Pancreas (tissue), 10 donors: Measurements from ENCODE around the gene PRDM5. TPM values are rescaled to one million over a fixed set of nuclear protein-coding genes. Genes with fewer than 3 reads are reported as not detected.

ENCODE experiments used
- ATAC-seq, 4 donors: fragments of 200-7000 bp; cut with Tn5 transposase; one replicate each; pipeline versions ENCODE4 v1.8.0 to v1.9.1; 2020; ENCODE audit warnings: mild to moderate bottlenecking in 4 of 4, moderate library complexity in 4 of 4
- DNase-seq, 6 donors: peaks; one replicate each; pipeline ENCODE4 v3.0.0-alpha.2; 2020
- FAIRE-seq: peaks from 2 replicates; lab custom pipeline; 2012; peaks lifted over from hg19 to GRCh38; lab: Jason Lieb, UNC
- H3K27ac ChIP-seq, 4 donors: fragments of 200-600 bp; sonication (generic); 1 replicate in 3 of 4; 2 replicates in 1 of 4; pipeline versions ENCODE4 v1.5.0 to v1.8.0; 2020
- H3K27me3 ChIP-seq, 4 donors: fragments of 200-600 bp; one replicate each; pipeline ENCODE4 v1.8.0; 2021
- H3K36me3 ChIP-seq, 3 donors: fragments of 200-600 bp; sonication (generic) in 1 of 3; one replicate each; pipeline versions ENCODE4 v1.5.0 to v1.8.0; 2020 to 2021
- H3K4me1 ChIP-seq, 3 donors: fragments of 200-600 bp; one replicate each; pipeline ENCODE4 v1.8.0; 2021
- H3K4me3 ChIP-seq, 4 donors: fragments of 200-600 bp; sonication (generic) in 2 of 4; one replicate each; pipeline versions ENCODE4 v1.5.0 to v1.8.0; 2020 to 2021
- H3K9me3 ChIP-seq, 4 donors: fragments of 200-600 bp; one replicate each; pipeline ENCODE4 v1.8.0; 2021
- CTCF ChIP-seq, 4 donors: fragments of 200-600 bp; sonication (generic) in 3 of 4; IDR thresholded peaks; one replicate each; pipeline versions ENCODE4 v1.5.0 to v1.8.0; 2021; ENCODE audit warnings: antibody characterized with exemption in 4 of 4
- WGBS, 2 donors: extraction: QIAGEN DNeasy Blood & Tissue Kit; methylation state at CpG; one replicate each; pipeline ENCODE4 v1.1.7; 2013; 5-methylcytosine and 5-hydroxymethylcytosine counted together
- intact Hi-C, 3 donors: fragments of 100-400 bp; cut with DNase I; formaldehyde crosslinking; loops; one replicate each; pipeline versions ENCODE4 v1.11.1 to v1.14.2; 2022
- polyA plus RNA-seq, 2 donors: library from polyadenylated mRNA; stranded (reverse); fragments of 200-250 nt; gene quantifications; one replicate each; pipeline ENCODE4 v1.2.3, GENCODE V29; 2013
- total RNA-seq, 6 donors: library from RNA; stranded (reverse); fragmentation: NEBNext Ultra II Directional in 4 of 6; extraction: Animal tissue kit (Norgen Biotek cat#: 25700) in 4 of 6; gene quantifications; one replicate each; pipeline versions ENCODE4 v1.2.1 to v1.2.4, GENCODE V29; 2021 to 2023
- donor health status: healthy with polysubstance abuse.
- donor health status: DM: no; HTN: no; CAD: no; lungs with moderate emphysema.
- donor health status: DM: no; HTN: no; CAD: no.
- donor health status: control.
- donor health status: control.
- donor health status: Bipolar disorder and iron deficiency.
- donor health status: DM: yes; HTN: yes; CAD: no.
- donor health status: DM: no; HTN: no; CAD: no.
- donor health status: DM: no; HTN: no; CAD: no.
- donor health status: DM: yes; HTN: yes; CAD: no.

Gene PRDM5
- total and polyA plus RNA-seq, 8 donors, result 2.7 to 13.2 (median 9.5) TPM

GRCh38 chr4:120856294-120856693, 66.2 kb downstream of the PRDM5 start:
- H3K36me3 ChIP-seq, result no peaks in the 10 kb centered on the region
- H3K4me3 ChIP-seq, result no peak overlapping the region
- DNase-seq (no peak), FAIRE-seq (no peak), ATAC-seq (peak in 2 of 4 donors; percentile 48 to 51)
- 31 to 33% methylated on average over 2 of the region's 2 CpGs for WGBS, 2 donors
- TF ChIP-seq CTCF (IDR thresholded peaks at IDR 0.05), result no peak
- H3K4me1 ChIP-seq, result peaks cover 8 to 11% (median 10%) of the 10 kb centered on the region in 3 donors
- H3K9me3 ChIP-seq, result no peaks in the 10 kb centered on the region
- peak overlapping the region in 1 of 4 donors; percentile 8 for H3K27ac ChIP-seq
- intact Hi-C loops, result no loop called here
- no peaks in the 10 kb centered on the region for H3K27me3 ChIP-seq

- intact Hi-C loops, result no loop called here
- FAIRE-seq (no peak), ATAC-seq (peak; percentile 52 to 77 (median 72)), DNase-seq (no peak)
- Histone ChIP-seq H3K9me3 (no peaks in the 10 kb centered on the region), H3K27me3 (no peaks in the 10 kb centered on the region), H3K4me1 (peaks cover 8 to 11% (median 10%) of the 10 kb centered on the region in 3 donors), H3K4me3 (no peak overlapping the region), H3K36me3 (no peaks in the 10 kb centered on the region), H3K27ac (peak overlapping the region in 2 of 4 donors; percentile 5 to 9)
- no peak for TF ChIP-seq CTCF (IDR thresholded peaks at IDR 0.05)
- 31 to 35% methylated on average over 2 of the region's 2 CpGs for WGBS, 2 donors
Measured at GRCh38 chr4:120855307-120856001, 67.1 kb downstream of the PRDM5 start.

GRCh38 chr4:120853161-120853935, 69.2 kb downstream of the PRDM5 start:
- DNase-seq (no peak), FAIRE-seq (no peak), ATAC-seq (no peak)
- H3K27me3 ChIP-seq, result no peaks in the 10 kb centered on the region
- peaks cover 8 to 11% (median 10%) of the 10 kb centered on the region in 3 donors for H3K4me1 ChIP-seq
- TF ChIP-seq CTCF (IDR thresholded peaks at IDR 0.05), result no peak
- no peaks in the 10 kb centered on the region for H3K36me3 ChIP-seq
- 86 to 88% methylated on average over 7 of the region's 7 CpGs for WGBS, 2 donors
- intact Hi-C loops, result no loop called here
- no peak overlapping the region for H3K4me3 ChIP-seq
- no peaks in the 10 kb centered on the region for H3K9me3 ChIP-seq
- H3K27ac ChIP-seq, result no peak overlapping the region

- no peaks in the 10 kb centered on the region for H3K36me3 ChIP-seq
- H3K27me3 ChIP-seq, result no peaks in the 10 kb centered on the region
- H3K4me3 ChIP-seq, result no peak overlapping the region
- DNase-seq (no peak), ATAC-seq (no peak), FAIRE-seq (no peak)
- TF ChIP-seq CTCF (IDR thresholded peaks at IDR 0.05), result no peak
- H3K4me1 ChIP-seq, result peaks cover 0 to under 1% (median 0%) of the 10 kb centered on the region in 3 donors
- intact Hi-C loops, result no loop called here
- H3K27ac ChIP-seq, result no peak overlapping the region
- WGBS, 2 donors, result 82 to 83% methylated on average over 3 of the region's 3 CpGs
- H3K9me3 ChIP-seq, result no peaks in the 10 kb centered on the region
Measured at GRCh38 chr4:120850018-120850599, 72.4 kb downstream of the PRDM5 start.
